DOHH2 (cell line): ENCODE results near the gene RAB3GAP1.
"Not testable (repeated sequence)": the region's sequence is repeated elsewhere in the genome, so short reads cannot be mapped to it uniquely, and the experiment has no call there.

Source experiments
- H3F3A ChIP-seq: fragments of 200-600 bp; sonication (generic), shearing (Covaris generic); 2 replicates; pipeline ENCODE4 v1.6.0; 2016; ENCODE audit warnings: antibody characterized with exemption, mild to moderate bottlenecking; ENCODE audit not compliant: control insufficient read depth, insufficient read depth
- H3K27ac ChIP-seq: fragments of 200-600 bp; sonication (generic); 2 replicates; pipeline ENCODE4 v1.5.1; 2014; ENCODE audit warnings: low read depth, mild to moderate bottlenecking, low read length, moderate library complexity
- H3K27me3 ChIP-seq: fragments of 200-600 bp; sonication (generic); 2 replicates; pipeline ENCODE4 v1.6.1; 2014; ENCODE audit warnings: mild to moderate bottlenecking, low read length, mixed read lengths; ENCODE audit not compliant: control insufficient read depth
- H3K36me3 ChIP-seq: fragments of 200-600 bp; sonication (generic); 2 replicates; pipeline ENCODE4 v1.6.1; 2014; ENCODE audit warnings: mild to moderate bottlenecking, low read length, moderate library complexity, mixed read lengths; ENCODE audit not compliant: control insufficient read depth
- H3K4me1 ChIP-seq: fragments of 200-600 bp; sonication (generic); 2 replicates; pipeline ENCODE4 v1.6.1; 2014; ENCODE audit warnings: mild to moderate bottlenecking, low read length, mixed read lengths; ENCODE audit not compliant: control insufficient read depth
- H3K4me2 ChIP-seq: fragments of 200-600 bp; sonication (generic); 2 replicates; pipeline ENCODE4 v1.6.0; 2014; ENCODE audit warnings: mild to moderate bottlenecking, low read length, moderate library complexity
- H3K4me3 ChIP-seq: fragments of 200-600 bp; sonication (generic); 2 replicates; pipeline ENCODE4 v1.5.1; 2014; ENCODE audit warnings: mild to moderate bottlenecking, low read length, mixed read lengths
- H3K79me2 ChIP-seq: fragments of 200-600 bp; sonication (generic); 2 replicates; pipeline ENCODE4 v1.6.1; 2014; ENCODE audit warnings: mild to moderate bottlenecking, low read length, mixed read lengths; ENCODE audit not compliant: control insufficient read depth
- H3K9me2 ChIP-seq: fragments of 200-600 bp; sonication (generic); replicated peaks from 2 replicates; pipeline ENCODE4 v1.6.1; 2014; ENCODE audit warnings: mild to moderate bottlenecking, low read length, mixed read lengths; ENCODE audit not compliant: control insufficient read depth
- H3K9me3 ChIP-seq: fragments of 200-600 bp; sonication (generic); 2 replicates; pipeline ENCODE4 v1.6.1; 2014; ENCODE audit warnings: antibody characterized with exemption, low read length, mixed read lengths; ENCODE audit not compliant: control insufficient read depth, insufficient read depth
- H4K20me1 ChIP-seq: fragments of 200-600 bp; sonication (generic); 2 replicates; pipeline ENCODE4 v1.6.0; 2014; ENCODE audit warnings: low read depth, mild to moderate bottlenecking, antibody characterized with exemption, low read length, moderate library complexity; ENCODE audit not compliant: control insufficient read depth, insufficient read depth
- EZH2phosphoT487 ChIP-seq: fragments of 200-600 bp; sonication (generic); IDR thresholded peaks from 2 replicates; pipeline ENCODE4 v1.6.1; 2017; ENCODE audit warnings: borderline replicate concordance, mild to moderate bottlenecking, antibody characterized with exemption, low read length, moderate library complexity, mixed read lengths
- TF ChIP-seq, protein P1 (sequence below): fragments of 200-600 bp; sonication (generic); IDR thresholded peaks from one replicate; pipeline ENCODE4 v1.5.1; 2014; ENCODE audit warnings: antibody characterized with exemption, mild to moderate bottlenecking, low read depth, low read length; ENCODE audit not compliant: poor library complexity, severe bottlenecking

The RAB3GAP1 gene

DNA sequence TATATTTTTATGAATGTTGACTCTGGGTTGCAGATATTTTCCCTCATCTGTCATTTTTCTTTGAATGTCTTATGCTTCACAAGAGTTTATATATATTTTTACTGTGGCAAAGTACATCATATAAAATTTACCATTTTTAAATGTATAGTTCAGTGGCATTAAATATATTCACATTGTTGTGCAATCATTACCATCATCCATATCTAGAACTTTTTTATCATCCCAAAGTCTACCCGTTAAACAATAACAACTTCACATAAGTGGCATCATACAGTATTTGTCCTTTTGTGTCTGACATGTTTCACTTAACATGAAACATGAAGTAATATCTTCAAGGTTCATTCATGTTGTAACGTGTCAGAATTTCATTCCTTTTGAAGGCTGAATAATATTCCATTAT lies 24.5 kb downstream of the RAB3GAP1 start:
- TF ChIP-seq EZH2phosphoT487, result no peak
- TF ChIP-seq, protein P1, sequence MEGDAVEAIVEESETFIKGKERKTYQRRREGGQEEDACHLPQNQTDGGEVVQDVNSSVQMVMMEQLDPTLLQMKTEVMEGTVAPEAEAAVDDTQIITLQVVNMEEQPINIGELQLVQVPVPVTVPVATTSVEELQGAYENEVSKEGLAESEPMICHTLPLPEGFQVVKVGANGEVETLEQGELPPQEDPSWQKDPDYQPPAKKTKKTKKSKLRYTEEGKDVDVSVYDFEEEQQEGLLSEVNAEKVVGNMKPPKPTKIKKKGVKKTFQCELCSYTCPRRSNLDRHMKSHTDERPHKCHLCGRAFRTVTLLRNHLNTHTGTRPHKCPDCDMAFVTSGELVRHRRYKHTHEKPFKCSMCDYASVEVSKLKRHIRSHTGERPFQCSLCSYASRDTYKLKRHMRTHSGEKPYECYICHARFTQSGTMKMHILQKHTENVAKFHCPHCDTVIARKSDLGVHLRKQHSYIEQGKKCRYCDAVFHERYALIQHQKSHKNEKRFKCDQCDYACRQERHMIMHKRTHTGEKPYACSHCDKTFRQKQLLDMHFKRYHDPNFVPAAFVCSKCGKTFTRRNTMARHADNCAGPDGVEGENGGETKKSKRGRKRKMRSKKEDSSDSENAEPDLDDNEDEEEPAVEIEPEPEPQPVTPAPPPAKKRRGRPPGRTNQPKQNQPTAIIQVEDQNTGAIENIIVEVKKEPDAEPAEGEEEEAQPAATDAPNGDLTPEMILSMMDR, result no peak
- Histone ChIP-seq H3K4me1 (no peaks in the 10 kb centered on the region), H4K20me1 (no peaks in the 10 kb centered on the region), H3K79me2 (peaks cover 59% of the 10 kb centered on the region), H3K27me3 (no peaks in the 10 kb centered on the region), H3K4me3 (no peak overlapping the region), H3F3A (no peaks in the 10 kb centered on the region), H3K36me3 (peaks cover 18% of the 10 kb centered on the region), H3K27ac (no peak overlapping the region), H3K4me2 (no peak overlapping the region), H3K9me3 (peaks cover 18% of the 10 kb centered on the region), H3K9me2 (no peaks in the 10 kb centered on the region)

DNA sequence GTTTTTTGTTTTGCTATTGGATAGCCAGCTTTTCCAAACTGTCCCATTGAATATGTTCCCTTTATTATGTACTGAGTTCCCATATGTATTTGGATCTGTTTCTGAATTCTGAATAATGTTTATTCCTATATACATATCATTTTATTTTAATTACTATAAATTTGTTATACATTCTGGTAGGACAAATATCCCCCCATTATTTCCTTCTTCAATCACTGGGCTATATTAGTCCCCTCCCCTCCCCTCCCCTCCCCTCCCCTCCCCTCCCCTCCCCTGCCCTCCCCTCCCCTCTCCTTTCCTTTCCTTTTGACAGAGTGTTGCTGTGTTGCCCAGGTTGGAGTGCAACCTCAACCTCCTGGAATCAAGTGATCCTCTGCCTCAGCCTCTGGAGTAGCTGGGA lies 26.3 kb downstream of the RAB3GAP1 start:
- Histone ChIP-seq H3K36me3 (peaks cover 11% of the 10 kb centered on the region; the same call in 1 of the 2 replicates), H3K79me2 (peaks cover 56% of the 10 kb centered on the region)

DNA sequence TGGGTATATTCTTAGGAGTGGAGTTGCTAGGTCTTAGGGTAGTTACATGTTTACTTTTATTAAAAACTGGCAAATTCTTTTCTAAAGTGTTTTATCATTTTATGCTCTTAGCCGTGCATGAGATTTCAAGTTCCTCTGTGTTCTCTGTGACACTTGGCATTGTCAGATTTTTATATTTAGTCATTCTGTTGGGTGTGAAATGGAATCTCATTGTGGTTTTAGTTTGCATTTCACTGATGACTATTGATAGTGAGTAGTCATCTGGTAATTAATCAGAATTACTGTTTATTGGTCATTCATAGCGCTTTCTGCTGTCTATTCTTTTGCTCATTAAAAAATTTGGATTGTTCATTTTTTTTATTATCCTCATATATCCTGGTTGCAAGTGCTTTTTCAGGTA lies 34.1 kb downstream of the RAB3GAP1 start:
- TF ChIP-seq, protein P1, result no peak
- no peak for TF ChIP-seq EZH2phosphoT487
- Histone ChIP-seq H3K4me1 (peaks cover 4% of the 10 kb centered on the region; the same call in 1 of the 2 replicates), H3K9me2 (no peaks in the 10 kb centered on the region), H3K4me3 (no peak overlapping the region), H3K79me2 (peaks cover 63% of the 10 kb centered on the region), H3K9me3 (peaks cover 4% of the 10 kb centered on the region; the same call in 1 of the 2 replicates), H3K27ac (no peak overlapping the region), H3K36me3 (peaks cover 20% of the 10 kb centered on the region), H3F3A (peaks cover 6% of the 10 kb centered on the region; the same call in 1 of the 2 replicates), H3K4me2 (no peak overlapping the region), H3K27me3 (no peaks in the 10 kb centered on the region), H4K20me1 (no peaks in the 10 kb centered on the region)

More for the DNA sequence above, 26.3 kb downstream of the RAB3GAP1 start:
- Histone ChIP-seq H3K9me3 (peaks cover 2% of the 10 kb centered on the region; the same call in 1 of the 2 replicates), H3F3A (no peaks in the 10 kb centered on the region), H3K9me2 (no peaks in the 10 kb centered on the region), H4K20me1 (no peaks in the 10 kb centered on the region), H3K4me1 (no peaks in the 10 kb centered on the region), H3K4me2 (no peak overlapping the region), H3K27me3 (no peaks in the 10 kb centered on the region), H3K27ac (no peak overlapping the region), H3K4me3 (no peak overlapping the region)
- TF ChIP-seq, protein P1, result no peak
- no peak for TF ChIP-seq EZH2phosphoT487

DNA sequence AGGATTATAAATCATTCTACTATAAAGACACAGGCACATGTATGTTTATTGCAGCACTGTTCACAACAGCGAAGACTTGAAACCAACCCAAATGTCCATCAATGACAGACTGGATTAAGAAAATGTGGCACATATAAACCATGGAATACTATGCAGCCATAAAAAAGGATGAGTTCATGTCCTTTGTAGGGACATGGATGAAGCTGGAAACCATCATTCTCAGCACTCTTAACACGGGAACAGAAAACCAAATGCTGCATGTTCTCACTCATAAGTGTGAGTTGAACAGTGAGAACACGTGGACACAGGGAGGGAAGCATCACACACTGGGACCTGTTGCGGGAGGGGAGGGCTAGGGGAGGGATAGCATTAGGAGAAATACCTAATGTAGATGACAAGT lies 37.5 kb downstream of the RAB3GAP1 start:
- H3K27me3 ChIP-seq, H3K9me3 ChIP-seq, H4K20me1 ChIP-seq, H3K4me2 ChIP-seq, H3F3A ChIP-seq, H3K4me1 ChIP-seq, H3K9me2 ChIP-seq, H3K27ac ChIP-seq, H3K4me3 ChIP-seq: not testable (repeated sequence)
- H3K36me3 ChIP-seq, result peaks cover 37% of the 10 kb centered on the region
- H3K79me2 ChIP-seq, result peaks cover 40% of the 10 kb centered on the region
